HG02885 (cell line): Measurements from ENCODE around the gene POLE.
"Not testable (repeated sequence)": the region's sequence is repeated elsewhere in the genome, so short reads cannot be mapped to it uniquely, and the experiment has no call there.

Experiments
- ATAC-seq: cut with Tn5 transposase; IDR thresholded peaks from one replicate; pipeline ENCODE4 v1.9.1; 2021; ENCODE audit warnings: mild to moderate bottlenecking; ENCODE audit not compliant: unreplicated experiment, poor library complexity

The POLE gene

DNA sequence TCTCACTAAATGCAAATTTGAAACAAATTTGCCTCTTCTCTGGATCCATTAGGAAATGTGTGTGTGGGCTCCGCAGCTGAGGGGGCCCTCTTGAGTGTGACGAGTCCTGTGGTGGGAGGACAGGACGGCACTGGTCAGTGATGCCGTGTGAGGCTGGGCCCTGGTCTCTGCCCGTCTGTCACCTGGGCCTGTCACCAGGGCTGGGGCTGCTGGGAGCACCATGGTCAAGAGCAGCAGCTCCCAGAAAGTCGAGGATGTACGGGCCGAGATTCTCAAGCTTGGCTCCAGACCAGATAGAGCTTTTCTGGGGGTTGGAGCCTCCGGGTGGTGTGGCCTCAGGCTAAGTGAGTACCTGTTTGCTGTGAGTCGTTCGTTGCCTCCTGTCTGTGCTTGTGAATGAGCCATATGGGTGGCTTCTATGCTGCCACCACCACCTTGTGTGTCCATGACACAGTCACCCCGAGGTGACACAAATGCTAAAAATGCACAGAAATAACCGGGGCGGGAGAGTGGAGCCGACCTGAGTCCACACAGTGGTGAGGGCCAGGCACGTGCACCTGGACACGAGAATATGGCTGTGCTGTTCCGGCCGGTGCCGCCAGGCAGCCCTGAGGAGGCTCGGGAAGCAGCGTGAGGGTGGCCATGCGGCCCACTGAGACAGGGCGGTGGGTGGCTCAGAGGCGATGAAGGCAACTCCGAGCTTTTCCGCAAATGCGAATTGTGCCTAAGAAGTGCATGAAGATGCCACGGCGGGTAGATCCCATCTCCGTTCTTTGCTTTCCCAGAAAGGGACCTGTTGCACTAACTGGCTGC, 32.2 kb upstream of the POLE start:
- ATAC-seq = no peak

DNA sequence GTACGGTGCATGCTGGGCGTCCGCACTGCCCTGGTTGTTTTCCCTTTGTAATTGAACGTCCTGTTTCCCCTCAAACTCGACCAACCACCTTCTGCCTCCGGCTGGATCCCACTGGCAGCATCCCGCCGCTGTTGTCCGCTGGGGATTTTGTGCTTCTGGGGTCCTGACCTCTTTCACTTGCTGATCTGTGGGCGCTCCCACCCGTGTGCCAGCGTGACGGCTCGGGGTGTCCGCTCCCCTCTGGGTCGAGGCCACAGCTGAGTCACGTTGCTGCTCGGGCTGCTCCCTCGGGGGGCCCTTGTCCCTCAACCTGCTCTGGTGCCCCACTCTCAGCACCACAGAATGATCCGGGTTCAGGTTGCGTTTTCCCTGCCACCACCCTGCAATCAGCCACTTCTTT, 31.5 kb upstream of the POLE start:
- no peak for ATAC-seq

DNA sequence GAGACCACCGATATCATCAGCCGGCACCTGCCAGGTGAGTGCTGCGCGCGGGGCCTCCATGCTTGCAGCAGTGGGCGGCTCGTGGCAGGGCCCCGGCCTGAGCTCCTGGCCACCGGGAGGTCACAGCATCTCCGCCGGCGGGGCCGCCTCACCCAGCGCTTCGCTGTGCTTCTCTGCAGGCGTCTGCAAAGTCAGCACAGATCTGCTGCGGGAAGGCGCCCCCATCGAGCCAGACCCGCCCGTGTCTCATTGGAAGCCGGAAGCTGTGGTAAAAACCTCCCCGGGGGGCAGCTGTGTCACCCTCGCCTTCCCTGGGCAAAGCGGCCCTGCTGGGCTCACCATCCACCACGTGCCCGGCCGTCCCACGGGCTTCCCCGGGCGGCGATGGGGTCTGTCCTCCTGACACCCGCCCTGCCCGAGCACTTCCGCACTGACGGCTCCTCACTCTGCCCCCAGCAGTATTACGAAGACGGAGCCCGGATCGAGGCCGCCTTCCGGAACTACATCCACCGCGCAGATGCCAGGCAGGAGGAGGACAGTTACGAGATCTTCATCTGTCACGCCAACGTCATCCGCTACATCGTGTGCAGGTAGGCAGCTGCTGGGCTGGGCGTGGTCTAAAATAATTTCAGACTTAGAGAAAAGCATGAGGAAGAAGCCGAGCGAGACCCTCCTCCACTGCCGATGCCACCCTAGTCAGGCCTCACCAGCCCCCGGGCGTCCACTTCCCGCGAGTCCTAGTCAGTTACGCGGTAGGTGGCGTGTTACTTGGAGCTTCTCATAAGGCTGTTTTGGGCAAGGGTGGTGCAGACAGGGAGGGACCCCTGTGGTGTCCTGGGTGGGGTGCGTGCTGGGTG, 30.6 kb upstream of the POLE start:
- ATAC-seq = no peak

DNA sequence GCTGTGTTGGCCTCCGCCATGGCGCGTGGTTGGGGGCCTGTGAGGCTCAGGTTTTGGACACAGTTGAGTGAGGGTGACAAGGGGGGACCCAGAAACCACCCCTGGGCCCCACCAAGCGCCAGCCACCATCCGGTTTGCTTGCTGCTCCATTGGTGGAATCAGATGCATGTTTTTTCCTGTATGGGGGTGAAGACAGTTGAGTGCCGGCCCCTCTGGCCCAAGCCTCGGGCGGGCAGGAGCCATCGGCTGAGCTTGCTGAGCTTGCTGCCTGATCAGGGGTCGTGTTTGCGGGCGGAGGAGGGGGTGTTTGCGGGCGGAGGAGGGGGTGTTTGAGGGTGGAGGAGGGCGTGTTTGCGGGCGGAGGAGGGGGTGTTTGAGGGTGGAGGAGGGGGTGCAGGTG, 29.9 kb upstream of the POLE start:
- ATAC-seq = no peak

DNA sequence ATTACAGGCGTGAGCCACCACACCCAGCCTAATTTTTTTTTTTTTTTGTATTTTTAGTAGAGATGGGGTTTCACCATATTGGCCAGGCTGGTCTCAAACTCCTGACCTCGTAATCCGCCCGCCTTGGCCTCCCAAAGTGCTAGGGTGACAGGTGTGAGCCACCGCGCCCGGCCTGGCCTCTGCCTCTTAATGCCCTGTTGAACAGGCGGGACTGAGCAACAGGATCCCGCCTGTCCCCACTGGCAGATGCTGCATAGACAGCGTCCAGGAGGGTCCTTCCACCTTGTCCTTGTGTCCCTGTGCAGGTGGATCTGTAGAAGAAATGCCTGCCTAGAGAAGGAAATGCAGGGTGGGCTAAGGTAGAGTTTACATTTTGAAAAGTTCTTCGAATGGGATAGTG, 29.2 kb upstream of the POLE start:
- no peak for ATAC-seq

DNA sequence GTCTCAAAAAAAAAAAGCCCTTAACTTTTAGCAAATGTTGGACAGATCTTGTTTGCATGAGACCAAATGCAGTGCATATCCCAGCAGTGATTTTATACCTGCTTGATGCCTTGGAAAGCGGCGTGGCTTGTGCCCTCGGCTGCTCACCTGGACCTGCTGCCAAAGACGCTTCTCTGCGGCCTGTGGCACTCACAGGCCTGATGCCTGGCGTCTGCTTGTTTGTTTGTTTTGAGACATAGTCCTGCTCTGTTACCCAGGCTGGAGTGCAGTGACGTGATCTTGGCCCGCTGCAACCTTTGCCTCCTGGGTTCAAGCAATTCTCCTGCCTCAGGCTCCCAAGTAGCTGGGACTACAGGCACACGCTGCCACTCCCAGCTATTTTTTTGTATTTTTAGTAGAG, 28.7 kb upstream of the POLE start:
- no peak for ATAC-seq

DNA sequence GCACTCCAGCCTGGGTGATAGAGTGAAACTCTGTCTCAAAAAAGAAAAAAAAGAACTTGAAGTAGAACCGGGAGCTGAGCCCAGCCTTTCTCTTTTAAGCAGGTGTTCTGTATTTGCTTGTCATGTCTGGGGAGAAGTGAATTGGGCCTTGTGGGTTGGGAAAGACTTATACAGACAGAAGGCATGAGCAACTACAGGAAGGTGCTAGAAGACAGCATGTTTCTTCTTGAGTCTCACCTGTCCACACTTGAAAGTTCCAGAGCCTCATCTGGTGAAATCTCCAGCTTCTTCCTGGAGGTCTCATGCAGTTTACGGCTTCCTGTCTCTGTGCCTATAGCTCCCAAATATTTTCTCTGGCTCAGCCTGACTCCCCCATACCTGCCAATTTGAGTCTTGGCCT, 26.0 kb upstream of the POLE start:
- ATAC-seq = no peak

DNA sequence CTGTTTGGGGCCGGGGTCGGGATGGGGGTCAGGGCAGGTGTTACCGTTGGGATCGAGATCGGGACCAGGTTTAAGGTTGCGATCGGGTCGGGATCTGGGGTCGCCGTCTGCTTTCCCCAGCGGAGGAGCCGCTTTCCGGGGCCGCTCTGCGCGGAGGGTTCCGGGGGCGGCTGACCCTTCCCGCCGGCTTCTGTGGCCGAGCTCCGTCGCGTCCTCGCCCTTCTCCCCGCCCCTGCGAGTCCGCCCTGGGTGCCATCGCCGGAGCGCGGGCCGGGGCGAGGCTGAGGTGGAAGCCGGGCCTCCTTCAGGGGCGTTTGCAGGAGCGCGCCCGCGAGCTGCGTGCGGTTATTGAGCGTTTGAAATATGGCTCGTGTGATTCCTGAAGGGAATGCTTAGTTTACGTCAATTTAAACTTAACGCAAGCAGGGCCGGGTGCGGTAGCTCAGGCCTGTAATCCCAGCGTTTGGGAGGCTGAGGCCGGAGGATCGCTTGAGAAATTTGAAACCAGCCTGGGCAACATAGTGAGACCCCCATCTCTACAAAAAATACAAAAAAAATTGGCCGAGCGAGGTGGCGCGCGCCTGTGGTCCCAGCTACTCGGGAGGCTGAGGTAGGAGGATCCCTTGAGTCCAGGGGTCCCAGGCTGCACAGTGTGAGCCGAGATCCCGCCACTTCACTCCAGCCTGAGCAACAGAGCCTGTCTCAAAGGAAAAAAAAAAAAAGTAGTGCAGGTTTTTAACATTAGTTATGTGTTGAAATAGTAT, 24.1 kb upstream of the POLE start:
- peak; percentile 18 for ATAC-seq

GRCh38 chr12:132710405-132711079, 23.4 kb upstream of the POLE start, which contains the start of gene PGAM5:
TSS of gene PGAM5 (plus strand) at chr12:132710842. CDS start at chr12:132710877, 35 bp downstream.
- peak; percentile 87 for ATAC-seq

DNA sequence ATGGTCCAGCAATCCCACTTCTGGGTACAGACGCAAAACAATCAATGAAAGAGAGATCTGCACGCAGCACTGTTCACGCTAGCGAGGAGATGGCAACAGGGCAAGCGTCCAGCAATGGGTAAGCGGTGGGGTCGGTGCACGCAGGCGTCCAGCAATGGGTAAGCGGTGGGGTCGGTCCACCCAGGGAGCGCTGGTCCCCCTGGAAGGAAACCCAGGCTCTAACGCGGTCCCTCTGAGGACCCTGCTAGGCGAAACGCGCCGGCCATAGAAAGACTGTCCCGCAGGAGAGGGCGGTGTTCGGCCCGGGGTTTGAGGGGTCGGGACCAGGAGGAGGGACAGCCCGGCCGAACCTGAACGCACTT, 22.9 kb upstream of the POLE start:
- ATAC-seq = peak; percentile 26

GRCh38 chr12:132708150-132708549, 21.0 kb upstream of the POLE start:
- no peak for ATAC-seq

- ATAC-seq = no peak
Observed at GRCh38 chr12:132707241-132707640, 20.1 kb upstream of the POLE start.

GRCh38 chr12:132703641-132704040, 16.5 kb upstream of the POLE start:
- no peak for ATAC-seq

DNA sequence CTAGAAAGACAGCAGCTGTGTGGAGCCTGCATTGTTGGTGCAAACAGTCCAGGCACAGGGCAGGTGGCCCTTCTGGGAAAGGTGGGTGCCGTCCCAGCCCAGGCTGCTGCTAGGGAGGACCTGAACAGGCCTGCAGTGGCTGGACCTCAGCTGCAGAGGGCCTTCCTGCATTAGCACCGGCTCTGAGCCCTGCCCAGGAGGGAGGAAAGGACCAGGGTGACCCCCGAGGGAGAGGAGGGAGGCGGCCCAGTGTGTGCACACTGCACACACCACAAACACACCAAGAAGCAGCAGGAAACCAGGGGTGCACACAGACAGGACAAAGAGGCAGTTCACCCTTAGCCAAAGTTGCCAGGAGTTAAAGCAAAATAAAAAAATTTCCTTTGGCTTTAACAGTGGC, 15.5 kb upstream of the POLE start:
- ATAC-seq = no peak

DNA sequence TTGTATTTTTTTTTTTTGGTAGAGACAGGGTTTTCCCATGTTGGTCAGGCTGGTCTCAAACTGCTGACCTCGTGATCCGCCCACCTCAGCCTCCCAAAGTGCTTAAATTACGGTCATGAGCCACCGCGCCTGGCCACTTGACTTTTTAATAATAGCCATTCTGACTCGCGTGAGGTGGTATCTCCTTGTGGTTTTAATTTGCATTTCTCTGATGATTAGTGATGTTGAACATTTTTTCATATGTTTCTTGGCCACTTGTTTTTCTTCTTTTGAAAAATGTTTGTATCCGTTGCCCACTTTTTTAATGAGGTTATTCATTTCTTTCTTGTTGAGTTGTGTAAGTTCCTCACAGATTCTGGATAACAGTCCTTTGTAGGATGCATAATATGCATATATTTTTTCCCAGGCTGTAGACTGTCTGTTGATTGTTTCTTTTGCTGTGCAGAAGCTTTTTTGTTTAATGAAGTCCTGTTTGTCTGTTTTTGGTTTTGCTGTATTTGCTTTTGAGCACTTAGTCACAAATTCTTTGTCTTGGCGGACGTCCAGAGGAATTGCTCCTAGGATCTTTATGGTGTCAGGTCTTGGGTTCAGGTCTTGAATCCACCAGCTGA, 13.2 kb upstream of the POLE start:
- no peak for ATAC-seq

GRCh38 chr12:132698341-132698740, 11.2 kb upstream of the POLE start:
- ATAC-seq = no peak

- ATAC-seq = no peak
Observed at GRCh38 chr12:132695431-132695830, 8.3 kb upstream of the POLE start.

GRCh38 chr12:132694888-132695287, 7.7 kb upstream of the POLE start:
- not testable (repeated sequence) for ATAC-seq

- not testable (repeated sequence) for ATAC-seq
Observed at GRCh38 chr12:132692030-132692429, 4.9 kb upstream of the POLE start.

DNA sequence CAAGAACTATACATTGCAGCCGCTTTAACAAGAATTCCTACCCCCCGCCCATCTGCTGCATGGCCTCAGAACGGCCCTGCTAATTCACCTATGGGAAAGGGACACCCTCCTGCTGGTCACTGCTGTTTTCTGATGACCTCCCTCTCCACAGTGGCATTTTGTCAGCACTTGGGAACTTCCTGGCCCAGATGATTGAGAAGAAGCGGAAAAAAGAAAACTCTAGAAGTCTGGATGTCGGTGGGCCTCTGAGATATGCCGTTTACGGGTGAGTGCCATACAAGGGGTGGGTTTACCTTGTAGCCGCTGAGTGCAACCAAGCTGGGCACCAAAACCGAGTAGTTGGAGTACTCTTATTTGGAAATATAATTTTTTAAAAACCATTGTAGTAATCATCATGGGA, 3.0 kb upstream of the POLE start:
- no peak for ATAC-seq
